Activated CD4-positive, alpha-beta T cell treated with anti-CD3 and anti-CD28 coated beads, Interleukin-2, Interleukin-6, amounts not matched to agents 100 ng/mL and 50 ng/mL, durations not matched to agents 16 hours and 8 hours (primary cell): ENCODE data around the gene CDR2L.

Source experiments
- DNase-seq: peaks from one replicate; pipeline ENCODE4 v3.0.0-alpha.2; 2020

CDR2L gene

DNA sequence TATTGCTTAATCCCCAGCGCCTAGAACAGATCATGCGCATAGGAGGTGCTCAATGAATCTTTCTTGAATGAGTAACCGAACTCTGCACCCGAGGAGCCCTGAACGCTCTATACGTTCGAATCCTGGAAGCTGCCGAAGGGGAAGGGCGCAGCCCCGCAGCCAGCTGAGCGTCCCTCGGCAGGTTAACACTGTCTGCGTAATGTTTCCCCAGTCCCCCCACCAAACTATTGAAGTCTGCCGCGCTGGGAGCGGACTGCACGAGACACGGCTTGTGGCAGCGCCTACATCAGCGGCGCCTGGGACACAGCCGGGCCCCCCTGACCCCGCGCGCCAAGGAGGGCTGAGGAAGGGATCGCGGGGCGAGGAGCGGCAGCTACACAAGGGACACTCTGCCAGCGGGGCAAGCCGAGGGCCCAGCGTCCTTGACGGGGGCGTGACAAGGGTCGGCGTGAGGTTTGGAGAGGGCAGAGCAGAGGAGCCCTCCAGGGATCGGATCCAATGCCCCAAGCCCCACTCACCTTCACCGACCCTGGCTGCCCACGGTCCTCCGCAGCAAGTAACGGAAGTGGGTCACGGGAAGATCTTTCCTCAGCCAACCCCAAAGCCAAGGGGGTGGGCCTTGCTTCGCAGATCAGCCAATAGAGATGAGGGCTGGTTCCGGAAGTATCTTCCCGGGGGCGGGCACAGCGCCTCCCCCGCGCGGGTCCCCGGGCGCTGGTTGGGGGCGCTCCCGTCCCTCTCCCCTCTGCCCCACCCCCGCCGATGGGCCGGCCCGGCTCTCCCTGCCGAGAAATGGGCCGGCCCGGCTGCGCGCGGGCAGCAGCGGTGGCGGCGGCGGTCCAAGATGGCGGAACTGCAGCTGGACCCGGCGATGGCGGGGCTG lies 59.2 kb downstream of the CDR2L start, which contains the start of the genes ATP5PD and KCTD2:
TSS of gene ATP5PD (minus strand) at position 563 of the 883 bp plus-strand sequence. CDS start 4,319 bp downstream, outside the sequence.
TSS of gene KCTD2 (plus strand) at position 819 of the 883 bp plus-strand sequence. CDS start at position 845, 26 bp downstream.
- peak; percentile 98 for DNase-seq

DNA sequence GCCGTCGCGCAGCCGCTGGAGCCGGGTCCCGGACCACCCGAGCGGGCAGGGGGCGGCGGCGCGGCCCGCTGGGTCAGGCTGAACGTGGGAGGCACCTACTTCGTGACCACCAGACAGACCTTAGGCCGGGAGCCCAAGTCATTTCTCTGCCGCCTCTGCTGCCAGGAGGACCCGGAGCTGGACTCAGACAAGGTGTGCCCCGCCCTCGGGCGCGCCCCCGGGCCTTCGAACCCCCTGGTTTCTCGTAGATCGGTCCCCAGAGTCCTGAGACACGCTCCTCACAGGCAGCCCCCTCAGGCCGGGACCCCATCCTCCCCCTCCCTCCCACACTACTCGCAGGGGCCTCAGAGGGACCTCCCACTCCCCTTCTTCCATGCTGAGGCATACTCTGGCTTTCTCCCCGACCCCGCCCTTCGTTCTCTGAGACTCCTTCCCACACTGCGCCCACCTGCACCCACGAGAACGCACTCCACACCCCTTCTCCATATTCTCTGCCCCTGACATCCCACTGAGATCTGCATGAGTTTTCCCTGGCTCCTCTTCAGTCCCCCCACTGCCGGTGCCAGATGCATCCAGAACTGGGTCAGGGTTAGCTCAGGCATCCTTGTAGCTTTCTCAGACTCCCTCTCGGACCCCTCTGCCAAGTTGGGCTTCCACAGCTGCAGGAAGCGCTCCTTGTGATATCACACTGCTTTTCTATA lies 60.1 kb downstream of the CDR2L start:
- DNase-seq, result peak; percentile 26

- no peak for DNase-seq
Observed at GRCh38 chr17:75048249-75048878, 60.9 kb downstream of the CDR2L start.

DNA sequence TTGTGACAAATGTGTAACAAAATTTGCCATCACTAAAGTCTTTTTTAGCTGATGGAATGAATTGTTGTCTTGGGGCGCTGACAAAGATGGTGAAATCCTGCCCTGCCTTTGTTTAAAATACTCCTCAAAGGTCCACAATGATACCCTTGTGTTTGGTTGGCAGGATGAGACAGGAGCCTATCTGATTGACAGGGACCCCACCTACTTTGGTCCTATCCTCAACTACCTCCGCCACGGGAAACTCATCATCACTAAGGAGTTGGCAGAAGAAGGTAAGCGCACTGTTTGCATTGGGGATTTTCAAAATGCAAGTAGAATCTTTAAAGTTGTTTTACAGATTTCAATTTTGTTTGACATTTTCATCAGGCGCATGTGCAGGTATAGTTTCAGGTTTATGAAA lies 61.6 kb downstream of the CDR2L start:
- no peak for DNase-seq

- no peak for DNase-seq
Observed at GRCh38 chr17:75049706-75050105, 62.3 kb downstream of the CDR2L start.

GRCh38 chr17:75051941-75052340 lies 64.5 kb downstream of the CDR2L start:
- no peak for DNase-seq
